HG02763 (cell line): ENCODE data around the gene GSAP.

Experiments used
- ATAC-seq: cut with Tn5 transposase; IDR thresholded peaks from one replicate; pipeline ENCODE4 v1.9.1; 2021; ENCODE audit warnings: mild to moderate bottlenecking, moderate library complexity; ENCODE audit not compliant: unreplicated experiment

The GSAP gene

GRCh38 chr7:77409005-77409738 is 7.0 kb downstream of the GSAP start:
- ATAC-seq = no peak

- no peak for ATAC-seq
Observed at GRCh38 chr7:77407906-77408305, 8.2 kb downstream of the GSAP start.

- ATAC-seq = no peak
Observed at GRCh38 chr7:77406421-77406820, 9.7 kb downstream of the GSAP start.

- ATAC-seq = no peak
Observed at GRCh38 chr7:77404641-77405040, 11.5 kb downstream of the GSAP start.

GRCh38 chr7:77403957-77404356 is 12.2 kb downstream of the GSAP start:
- no peak for ATAC-seq

GRCh38 chr7:77402818-77403217 is 13.3 kb downstream of the GSAP start:
- no peak for ATAC-seq

- no peak for ATAC-seq
Observed at GRCh38 chr7:77401002-77401401, 15.1 kb downstream of the GSAP start.

- no peak for ATAC-seq
Observed at GRCh38 chr7:77399816-77400215, 16.3 kb downstream of the GSAP start.

- ATAC-seq = no peak
Observed at GRCh38 chr7:77396894-77397547, 19.1 kb downstream of the GSAP start.

GRCh38 chr7:77395626-77396025 is 20.5 kb downstream of the GSAP start:
- ATAC-seq = no peak

- no peak for ATAC-seq
Observed at GRCh38 chr7:77393954-77394353, 22.2 kb downstream of the GSAP start.

GRCh38 chr7:77393261-77393660 is 22.9 kb downstream of the GSAP start:
- peak; percentile 87 for ATAC-seq

GRCh38 chr7:77391230-77391629 is 24.9 kb downstream of the GSAP start:
- ATAC-seq = no peak

- ATAC-seq = no peak
Observed at GRCh38 chr7:77388055-77388641, 28.0 kb downstream of the GSAP start.

- ATAC-seq = no peak
Observed at GRCh38 chr7:77386165-77386822, 29.9 kb downstream of the GSAP start.

- ATAC-seq = no peak
Observed at GRCh38 chr7:77383333-77383740, 32.8 kb downstream of the GSAP start.

- no peak for ATAC-seq
Observed at GRCh38 chr7:77382532-77382931, 33.6 kb downstream of the GSAP start.

GRCh38 chr7:77378584-77378983 is 37.6 kb downstream of the GSAP start:
- ATAC-seq = no peak

GRCh38 chr7:77370606-77371005 is 45.5 kb downstream of the GSAP start:
- ATAC-seq = no peak

- no peak for ATAC-seq
Observed at GRCh38 chr7:77368974-77369373, 47.2 kb downstream of the GSAP start.

GRCh38 chr7:77367976-77368375 is 48.2 kb downstream of the GSAP start:
- ATAC-seq = no peak

GRCh38 chr7:77362905-77363304 is 53.2 kb downstream of the GSAP start:
- ATAC-seq = no peak
